Fibroblast of peridontal ligament (primary cell): Measurements from ENCODE around the gene BFSP1.

Source experiments
- DNase-seq: peaks from one replicate; pipeline ENCODE4 v3.0.0-alpha.2; 2010; ENCODE audit errors: extremely low read depth

Gene BFSP1

DNA sequence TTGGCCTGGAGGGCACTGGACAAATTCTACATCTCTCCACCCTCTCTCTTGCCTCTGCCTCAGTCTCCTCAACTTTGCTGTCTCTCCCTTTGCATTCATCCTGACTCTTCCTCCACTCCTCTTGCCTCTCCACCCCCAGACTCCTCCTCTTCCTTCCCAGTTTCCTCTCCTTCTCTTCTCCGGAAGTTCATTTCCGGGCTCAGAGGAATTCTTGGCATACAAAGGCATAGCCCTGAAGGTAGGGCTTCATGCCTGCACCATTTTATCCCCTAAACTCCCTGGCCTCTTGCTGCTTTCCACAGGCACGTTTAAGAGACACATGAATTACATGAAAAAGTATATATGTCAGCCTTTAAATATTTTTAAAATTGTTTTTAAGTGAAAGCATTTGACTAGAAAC is 10.6 kb downstream of the BFSP1 start:
- DNase-seq = no peak

DNA sequence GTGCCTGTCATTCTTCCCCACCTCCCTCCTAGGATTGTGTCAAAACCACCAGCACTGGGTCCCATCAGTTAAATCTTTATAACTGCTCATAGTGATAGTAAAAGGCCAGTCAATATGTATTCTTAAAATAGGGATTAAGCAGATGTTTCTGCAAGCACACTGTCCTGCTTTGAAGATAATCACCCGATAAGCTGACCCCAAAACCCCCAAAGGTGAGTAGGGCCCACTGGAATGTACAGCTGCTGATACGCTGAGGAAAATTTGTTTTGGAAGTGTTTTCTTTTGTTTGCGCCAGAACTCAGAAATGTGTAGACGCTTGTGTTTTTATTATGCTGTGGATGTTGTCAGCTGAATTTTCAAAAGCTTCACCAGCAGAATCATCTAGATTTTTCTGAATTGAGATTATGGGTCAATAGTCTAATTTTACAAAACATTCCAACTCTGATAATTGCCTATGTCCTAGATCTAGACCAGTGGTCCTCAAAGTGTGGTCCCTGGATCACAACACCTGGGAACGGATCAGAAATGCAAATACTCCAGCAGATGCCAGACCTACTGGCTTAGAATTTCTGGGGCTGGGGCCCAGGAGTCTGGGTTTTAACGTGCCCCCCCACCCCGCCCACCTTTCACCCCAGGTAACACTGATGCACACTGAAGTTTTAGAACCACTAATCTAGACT is 11.4 kb downstream of the BFSP1 start:
- no peak for DNase-seq

DNA sequence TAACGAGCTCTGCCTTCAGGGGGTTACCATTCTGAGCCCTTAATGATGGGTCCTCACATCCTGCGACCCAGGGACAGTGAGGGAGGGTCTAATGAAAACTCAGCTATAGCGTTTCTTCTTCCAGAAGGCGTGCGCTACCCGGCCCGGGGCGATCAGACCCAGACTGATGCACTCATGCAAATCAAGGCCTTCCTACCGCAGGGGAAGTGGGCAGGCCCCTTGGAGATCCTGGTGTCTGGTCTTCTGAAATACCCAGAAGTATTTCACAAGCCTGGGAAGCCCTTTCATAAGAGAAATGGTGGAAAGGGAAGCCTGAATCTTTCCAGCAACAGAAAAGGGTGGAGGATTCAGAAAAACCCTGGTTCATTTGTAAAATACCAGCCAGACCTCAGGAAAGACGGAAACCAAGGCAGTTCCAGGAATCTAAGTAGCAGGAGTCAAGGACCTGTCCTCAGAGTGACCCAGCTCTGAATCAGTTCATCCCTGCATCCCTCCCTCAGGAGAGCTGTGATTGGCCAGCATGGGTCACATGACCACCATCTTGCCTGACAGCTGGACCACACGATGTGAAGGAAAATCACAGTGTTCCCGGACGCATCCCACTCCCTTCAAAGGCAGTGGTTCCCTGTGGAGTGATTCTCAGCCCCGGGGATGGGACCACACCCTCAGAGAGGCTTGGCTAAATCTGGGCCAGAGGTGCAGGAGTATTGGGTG is 12.7 kb downstream of the BFSP1 start:
- DNase-seq = no peak

DNA sequence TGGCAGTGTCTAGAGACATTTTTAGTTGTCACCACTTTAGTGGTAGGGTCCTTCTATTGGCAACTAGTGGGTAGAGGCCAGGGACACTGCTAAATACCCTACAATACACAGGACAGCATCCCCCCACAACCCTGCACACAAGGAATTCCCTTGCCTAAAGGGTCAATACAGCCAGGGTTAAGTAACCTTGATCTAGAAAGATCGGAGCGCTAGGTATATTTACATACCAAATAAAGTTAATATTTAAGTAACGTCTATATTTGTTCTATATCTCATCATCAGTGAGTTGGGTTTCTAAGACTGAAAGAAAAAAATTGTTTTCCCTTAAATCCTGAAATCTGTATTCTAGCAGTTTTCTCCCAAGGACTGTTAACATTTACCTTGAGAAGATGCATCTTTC is 16.1 kb downstream of the BFSP1 start:
- DNase-seq = no peak

DNA sequence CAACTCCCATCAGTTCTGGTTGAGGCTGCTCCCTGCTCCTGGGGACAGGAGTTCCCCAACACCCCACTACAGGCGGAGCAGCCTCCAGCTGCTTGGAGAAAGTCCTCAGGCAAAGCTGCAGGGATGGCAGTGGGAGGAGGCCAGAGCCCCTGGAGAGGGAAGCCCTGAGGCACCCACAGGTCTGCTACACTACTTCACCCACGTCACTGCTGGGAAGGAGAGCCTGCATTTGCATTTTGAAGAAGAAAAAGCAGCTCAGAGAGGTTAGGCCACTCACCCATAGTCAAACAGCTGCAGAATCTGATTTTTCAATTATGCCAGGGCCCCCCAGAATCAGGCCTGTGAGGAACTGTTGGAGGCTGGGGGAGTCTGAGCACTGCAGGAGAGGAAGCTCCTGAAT is 17.2 kb downstream of the BFSP1 start:
- DNase-seq = no peak

DNA sequence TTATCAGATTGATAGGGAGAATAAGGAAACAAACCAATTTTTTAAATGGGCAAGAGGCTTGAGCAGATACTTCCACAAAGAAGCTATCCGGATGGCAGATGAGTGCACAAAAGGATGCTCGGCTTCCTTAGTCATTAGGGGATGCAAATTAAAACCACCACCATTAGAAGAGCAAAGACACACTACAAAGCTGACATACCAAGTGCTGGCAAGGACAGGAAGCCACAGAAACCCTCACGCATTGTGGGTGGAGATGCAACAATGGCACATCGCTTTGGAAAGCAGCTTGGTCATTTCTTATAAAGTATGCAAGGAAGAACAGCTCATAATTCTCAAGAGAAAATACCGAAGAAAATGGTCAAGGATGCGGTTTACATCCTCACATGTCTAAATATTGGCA is 19.8 kb downstream of the BFSP1 start:
- DNase-seq = no peak

DNA sequence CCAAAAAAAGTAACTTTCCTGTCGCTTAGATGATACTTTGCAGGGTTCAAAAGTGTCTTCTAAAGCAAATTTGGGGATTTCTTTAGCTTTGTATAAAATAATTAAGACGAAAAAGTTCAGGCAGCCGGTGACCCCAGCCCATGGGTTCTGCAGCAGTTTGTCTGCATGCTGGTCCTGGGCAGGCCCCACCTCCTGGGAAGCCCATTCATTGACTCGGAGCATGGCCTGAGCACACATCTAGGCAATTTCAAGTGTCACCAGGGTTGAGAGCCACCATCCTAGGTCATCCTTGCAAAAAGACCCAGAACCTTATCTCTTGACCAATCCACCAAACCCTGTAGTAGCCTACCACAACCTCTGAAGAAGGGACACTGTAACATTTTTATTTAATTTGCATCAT is 20.6 kb downstream of the BFSP1 start:
- DNase-seq = no peak

DNA sequence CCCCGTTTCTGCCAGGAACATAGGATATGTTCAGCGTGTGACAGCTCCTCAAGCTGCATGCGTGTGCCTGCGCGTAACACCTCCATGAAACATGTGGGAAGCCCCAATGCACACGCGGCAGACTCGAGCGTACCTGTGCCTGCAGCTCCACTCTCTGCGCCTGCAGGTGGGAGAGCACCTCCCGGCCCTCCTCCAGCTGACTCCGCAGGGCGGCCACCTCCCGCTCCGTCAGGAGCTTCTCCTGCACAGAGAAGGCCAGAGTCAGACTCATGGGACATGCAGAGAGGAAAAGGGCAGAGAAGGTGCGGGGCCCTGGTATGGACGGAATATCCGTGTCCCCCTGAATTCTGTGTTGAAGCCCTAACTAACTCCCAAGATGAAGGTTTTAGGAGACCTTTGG is 22.4 kb downstream of the BFSP1 start:
- no peak for DNase-seq

DNA sequence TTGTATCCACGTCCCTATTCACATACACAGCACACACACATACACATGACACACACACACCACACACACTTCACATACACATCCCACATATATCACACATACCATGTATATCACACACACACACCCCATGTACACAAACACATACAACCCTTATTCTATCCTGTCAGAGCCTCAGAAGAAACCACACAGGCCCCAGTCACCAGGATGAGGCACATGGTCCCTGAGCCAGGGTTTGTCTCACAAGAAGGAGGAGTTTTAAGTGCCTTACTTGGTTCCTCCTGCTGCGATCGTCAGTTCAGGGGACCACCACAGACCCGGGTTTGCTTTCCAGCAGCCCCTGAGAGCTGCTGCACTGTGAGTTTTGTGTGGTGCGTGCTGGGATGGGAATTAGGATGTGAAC is 23.6 kb downstream of the BFSP1 start:
- no peak for DNase-seq

DNA sequence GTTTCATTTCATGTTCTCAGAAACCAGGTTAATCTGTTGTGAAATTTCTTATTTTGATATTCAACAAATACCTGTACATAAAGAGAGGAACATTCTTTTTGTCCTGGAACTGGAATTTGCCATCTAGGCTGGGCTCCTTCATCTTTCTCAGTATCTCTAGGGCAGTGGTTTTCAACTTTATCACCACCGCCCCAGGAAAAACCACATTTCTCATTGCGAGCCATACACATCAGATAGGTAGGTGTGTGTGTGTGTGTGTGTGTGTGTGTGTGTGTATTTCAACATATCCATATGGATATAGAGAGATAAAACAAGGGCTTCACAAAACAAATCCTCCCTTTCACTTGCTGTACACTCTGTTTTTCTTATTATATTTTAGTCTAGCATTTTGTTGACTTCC is 24.1 kb downstream of the BFSP1 start:
- no peak for DNase-seq

DNA sequence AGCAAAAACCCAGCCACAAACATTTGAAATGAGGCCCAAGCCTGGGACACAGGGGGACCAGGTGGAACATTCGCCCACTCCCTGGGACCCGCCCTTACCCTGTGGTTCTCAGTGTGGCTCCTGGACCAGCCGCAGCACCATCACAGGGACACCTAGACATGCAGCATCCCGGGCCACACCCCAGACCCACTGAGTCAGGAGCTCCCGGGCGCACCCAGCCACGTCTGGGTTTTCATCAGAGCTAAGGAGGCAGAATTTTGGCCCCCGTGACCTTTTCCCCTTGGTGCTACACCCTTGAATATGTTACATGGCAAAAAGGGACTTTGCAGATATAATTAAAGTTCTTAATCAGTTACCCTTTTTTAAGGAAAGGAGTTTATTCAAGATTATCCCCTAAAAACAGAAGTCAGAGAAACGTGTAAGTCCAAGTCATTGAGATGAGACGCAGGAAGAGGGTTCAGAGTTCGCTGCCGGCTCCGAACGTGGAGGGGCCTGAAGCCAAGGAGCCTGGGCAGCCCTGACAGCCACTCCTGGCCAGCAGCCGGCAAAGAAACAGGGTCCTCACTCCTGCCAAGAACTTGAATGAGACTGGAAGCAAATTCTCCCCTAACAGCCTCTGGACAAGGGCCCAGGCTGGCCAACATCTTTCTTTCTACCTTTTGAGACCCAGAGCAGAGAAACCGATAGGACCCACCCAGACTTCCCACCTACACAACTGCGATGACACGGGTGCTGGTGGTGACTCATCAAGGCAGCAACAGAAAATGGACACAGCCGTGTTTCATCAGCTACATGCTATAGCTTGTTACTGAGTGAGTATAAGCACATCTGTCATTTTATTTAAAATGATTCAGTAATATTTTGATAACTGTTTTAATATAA is 25.3 kb downstream of the BFSP1 start:
- DNase-seq = peak; percentile 9

DNA sequence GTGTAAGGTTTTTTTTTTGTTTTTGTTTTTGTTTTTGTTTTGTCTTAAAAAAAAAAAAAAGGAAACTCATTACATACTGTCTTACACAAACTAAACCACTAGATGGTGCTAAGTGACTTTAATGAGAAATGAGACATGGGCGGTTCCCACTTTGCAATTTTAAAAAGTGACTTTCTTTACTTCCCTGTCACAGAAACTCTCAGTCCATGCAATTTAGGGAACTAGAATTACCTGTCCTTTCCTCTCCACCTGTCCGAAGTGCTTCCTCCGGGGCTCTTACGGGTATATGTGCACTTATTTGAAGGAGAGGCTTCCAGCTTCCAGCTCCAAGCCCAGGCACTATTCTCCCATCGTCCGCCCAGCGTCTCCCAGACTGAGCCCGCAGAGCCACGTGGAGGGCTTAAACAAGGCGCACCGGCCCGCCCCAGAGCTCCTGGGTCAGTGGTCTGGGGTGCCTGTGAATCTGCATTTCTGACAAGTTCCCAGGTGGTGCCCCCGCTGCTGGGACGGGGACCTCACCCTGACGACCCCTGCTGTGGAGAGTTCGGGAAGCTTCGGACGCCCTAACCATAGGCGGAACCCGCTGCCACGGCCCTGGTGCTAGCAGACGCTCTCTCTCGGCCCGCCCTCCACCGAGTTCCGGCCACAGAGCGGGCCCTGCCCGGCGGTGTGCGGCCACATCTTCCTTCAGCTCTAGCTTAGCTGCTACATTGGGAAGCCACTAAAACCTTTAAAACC is 26.1 kb downstream of the BFSP1 start:
- peak; percentile 71 for DNase-seq

DNA sequence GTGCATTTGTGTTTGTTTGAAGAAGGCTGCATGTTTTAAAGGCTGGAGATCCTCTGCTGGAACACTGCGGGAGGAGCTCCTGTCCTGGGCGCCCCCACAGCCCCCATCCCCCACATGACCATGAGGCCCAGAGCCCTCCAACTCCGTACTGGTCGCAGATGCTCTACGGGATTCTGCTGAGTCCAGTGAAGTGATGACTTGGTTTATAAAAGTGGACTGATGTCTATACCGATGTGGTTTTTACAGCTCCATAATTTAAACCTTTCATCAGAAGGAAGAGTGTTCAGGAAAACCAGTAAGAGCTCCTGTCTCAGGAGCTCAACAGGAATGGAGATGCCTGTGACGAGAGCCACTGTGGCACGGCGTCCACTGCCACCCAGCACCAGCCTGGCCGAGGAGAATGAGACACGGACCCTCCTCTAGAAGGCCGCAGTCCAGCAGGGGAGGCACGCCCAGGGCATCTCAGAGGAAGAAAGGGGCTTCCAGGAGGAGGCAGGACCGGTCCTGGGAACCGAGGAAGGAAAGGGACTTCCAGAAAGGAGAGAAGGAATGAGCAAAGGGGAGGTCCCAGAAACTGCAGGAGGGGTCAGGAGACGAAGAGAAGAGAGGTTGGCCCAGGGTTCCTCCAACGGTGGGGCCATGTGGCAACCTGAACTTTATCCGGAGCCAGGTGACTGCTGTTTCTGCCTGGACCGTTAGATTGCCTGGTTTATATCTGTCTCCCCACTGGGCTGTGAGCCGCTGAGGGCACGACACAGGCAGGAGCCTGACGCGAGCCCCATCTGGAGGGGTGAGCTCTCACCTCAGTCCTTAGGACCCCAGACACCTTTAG is 26.9 kb downstream of the BFSP1 start:
- no peak for DNase-seq

DNA sequence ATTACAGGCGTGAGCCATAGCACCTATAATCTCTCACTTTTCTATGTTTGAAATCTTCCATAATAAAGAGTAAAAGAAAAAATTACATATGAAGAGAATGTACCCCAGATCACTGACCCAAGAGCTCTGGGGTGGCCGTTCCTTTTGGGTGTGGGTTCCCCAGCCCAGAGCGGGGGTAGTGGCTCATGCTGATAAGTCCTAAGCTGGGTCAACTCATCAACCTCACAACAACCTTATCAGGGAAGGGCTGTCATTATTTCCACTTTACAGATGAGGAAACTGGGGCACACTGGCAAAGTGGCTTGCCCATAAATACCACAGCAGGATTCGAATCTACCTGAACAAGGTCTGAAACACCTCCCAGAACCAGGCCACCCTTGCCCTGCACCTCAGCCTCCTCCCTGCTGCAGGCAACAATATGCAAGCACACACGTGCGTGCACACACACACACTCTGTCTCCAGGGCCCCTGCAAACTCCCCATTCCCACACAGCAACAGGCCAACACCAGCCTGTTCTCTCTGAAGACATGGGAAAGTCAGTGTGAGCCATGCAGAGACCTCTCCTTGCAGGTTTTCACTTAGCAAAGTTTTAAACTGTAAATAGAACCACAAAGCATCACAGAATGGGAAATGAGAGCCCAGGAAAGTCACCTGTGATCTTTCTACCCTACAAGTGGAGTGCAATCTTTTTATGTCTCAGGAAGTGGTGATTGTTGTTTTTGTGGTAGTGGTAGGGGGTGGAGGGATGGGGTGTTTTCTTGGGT is 27.7 kb downstream of the BFSP1 start:
- no peak for DNase-seq

DNA sequence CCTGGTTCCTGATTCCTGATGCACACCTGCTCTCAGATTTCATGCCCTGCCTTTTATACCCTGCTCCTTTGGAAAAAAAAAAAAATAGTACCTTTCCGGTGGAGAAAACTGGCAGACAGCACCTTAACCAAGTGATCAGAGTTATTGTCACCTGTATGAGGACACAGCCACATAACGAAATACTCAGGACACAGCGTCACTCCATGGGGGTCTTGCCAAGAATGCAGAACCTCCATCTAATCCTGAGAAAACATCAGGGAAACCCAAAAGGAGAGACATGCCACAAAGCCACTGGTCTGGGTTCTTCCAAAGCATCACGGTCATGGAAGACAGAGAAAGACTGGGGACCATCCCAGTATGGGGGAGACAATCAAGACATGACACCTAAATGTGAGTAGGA is 29.1 kb downstream of the BFSP1 start:
- no peak for DNase-seq

DNA sequence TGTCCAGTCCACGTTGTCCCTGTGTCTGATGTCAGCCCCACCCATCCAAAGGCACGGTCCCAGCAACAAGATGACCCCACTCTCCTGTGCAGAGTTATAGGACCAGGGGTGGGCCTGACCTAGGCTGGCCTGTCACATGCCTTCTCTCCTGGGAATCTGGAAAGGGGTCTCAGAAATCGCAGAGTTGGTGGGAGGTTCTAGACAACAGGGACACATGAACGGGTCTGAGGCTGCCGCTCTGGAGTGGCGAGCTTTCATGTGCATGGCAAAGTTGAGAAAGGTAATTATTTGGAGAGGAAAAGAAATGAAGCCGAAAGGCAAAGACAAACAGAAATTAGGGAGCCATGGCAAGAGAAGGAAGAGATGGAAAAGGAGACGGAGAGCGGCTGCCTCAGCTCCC is 29.5 kb downstream of the BFSP1 start:
- DNase-seq = no peak

DNA sequence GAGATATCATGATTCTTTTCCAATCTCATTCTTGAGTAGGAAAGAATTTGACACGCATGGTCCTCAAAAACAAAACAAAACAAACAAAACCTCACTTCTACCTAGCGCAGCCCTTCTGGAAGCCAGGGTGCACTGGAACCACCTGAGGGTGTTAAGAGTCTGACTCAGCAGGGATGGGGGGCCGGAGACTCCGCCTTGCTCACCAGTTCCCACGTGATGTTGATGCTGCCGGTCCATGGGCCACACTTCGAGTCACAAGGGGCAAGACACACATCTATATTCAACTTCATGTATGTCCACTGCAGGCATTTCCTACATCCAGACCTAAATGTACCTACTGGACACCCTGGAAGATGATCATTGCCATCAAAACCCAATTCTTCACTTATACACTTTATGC is 30.4 kb downstream of the BFSP1 start:
- no peak for DNase-seq

DNA sequence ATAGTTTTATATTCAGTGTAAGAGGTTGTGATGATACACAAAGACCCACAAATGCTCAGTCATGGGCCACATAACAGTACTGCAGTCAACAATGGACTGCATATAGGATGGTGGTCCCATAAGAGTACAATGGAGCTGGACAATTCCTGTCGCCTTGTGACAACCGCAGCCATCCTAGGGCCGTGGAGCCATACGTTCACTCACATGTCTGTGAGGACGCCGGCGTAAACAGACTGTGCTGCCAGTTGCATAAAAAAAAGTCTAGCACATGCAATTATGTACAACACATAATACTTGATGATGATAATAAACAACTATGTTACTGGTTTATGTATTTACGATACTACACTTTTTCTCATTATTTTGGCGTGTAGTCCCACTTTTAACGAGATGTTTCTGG is 30.9 kb downstream of the BFSP1 start:
- no peak for DNase-seq

DNA sequence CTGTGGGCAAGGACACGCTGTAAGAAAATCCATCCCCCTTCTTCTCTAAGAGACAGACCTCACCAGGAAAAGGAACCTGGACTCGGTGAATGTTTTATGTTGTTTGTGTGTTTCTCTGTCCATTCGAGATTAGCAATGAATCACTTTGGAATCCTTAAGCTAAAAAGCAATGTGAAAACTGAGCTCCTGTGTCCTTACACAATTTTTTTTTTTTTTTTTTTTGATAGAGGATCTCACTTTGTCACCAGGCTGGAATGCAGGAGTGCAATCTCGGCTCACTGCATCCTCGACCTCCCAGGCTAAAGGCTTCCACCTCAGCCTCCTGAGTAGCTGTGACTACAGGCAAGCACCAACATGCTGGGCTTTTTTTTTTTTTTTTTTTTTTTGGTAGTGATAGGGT is 32.1 kb downstream of the BFSP1 start:
- DNase-seq = peak; percentile 6

DNA sequence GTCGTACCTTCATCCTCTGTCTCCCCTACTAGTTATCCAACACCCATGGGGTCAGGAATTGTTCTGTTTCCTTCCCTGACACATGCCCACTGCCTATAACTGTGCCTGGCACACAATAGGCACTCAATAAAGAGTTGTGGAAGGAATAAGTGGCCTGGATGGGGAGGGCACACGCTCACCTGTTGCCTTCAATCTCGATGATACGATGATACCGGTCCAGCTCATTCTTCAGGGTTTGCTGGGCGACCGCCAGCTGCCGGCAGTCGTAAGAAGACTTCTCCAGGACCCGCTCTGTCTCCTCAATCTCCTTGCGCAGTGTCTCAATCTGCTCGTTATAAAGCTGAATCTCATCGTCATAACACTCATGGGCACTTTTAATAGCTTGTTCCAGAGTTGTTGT is 32.5 kb downstream of the BFSP1 start:
- DNase-seq = no peak
